ENCODE results near the gene TXK. TPM values are rescaled to one million over a fixed set of nuclear protein-coding genes. Genes with fewer than 3 reads are reported as not detected.

Gene TXK
- total RNA-seq, 3 donors from 2014 or later, result 1.8 to 3.1 (median 2.4) TPM

DNA sequence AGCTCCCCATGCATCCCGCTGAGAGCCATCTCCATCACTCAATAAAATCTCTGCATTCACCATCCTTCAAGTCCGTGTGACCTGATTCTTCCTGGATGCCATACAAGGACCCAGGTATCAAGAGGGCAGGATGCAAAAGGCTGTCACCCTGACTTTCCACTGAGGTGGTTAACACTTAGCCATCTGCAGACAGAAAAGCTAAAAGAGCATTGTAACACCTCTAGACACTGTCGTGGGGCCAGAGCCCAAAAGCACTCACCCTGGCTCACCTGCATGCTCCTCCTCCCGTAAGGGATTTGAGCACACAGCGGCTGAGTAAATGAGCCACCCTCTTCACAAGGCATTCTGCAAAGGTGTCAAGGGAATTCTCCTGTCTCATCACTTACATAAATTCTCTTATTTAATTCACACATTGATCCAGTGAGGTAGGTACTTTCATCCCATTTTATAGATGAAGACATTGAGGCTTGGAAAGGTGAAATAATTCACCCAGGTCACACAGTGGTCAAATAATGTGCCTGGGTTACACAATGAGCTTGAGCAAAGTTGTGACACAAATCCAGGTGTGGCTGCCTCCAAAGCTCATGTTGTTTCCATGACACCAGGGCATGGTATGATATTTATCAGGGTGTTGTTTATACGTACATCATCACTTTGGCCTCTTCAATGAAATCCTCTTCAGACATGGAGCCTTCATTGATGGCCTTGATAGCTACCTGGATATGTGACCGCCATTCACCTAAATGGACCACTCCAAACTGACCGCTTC is 48.0 kb downstream of the TXK start:
- no peak for DNase-seq
- no peak overlapping the region for H3K4me3 ChIP-seq
- TF ChIP-seq, protein P1, sequence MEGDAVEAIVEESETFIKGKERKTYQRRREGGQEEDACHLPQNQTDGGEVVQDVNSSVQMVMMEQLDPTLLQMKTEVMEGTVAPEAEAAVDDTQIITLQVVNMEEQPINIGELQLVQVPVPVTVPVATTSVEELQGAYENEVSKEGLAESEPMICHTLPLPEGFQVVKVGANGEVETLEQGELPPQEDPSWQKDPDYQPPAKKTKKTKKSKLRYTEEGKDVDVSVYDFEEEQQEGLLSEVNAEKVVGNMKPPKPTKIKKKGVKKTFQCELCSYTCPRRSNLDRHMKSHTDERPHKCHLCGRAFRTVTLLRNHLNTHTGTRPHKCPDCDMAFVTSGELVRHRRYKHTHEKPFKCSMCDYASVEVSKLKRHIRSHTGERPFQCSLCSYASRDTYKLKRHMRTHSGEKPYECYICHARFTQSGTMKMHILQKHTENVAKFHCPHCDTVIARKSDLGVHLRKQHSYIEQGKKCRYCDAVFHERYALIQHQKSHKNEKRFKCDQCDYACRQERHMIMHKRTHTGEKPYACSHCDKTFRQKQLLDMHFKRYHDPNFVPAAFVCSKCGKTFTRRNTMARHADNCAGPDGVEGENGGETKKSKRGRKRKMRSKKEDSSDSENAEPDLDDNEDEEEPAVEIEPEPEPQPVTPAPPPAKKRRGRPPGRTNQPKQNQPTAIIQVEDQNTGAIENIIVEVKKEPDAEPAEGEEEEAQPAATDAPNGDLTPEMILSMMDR (IDR thresholded peaks at IDR 0.05), result no peak
- peak; percentile 85 for ATAC-seq
- H3K4me1 ChIP-seq (ENCODE audit: low read depth), result no peaks in the 10 kb centered on the region
- H3K9me3 ChIP-seq, result no peaks in the 10 kb centered on the region
- intact Hi-C loops (cut with DNase I, micrococcal nuclease), result loop anchor here (5.0 to 10.0 kb wide), 2 partner anchors 81 to 159 kb away; no protein-coding TSS in a partner anchor
- H3K36me3 ChIP-seq (ENCODE audit: low read depth), result no peaks in the 10 kb centered on the region

DNA sequence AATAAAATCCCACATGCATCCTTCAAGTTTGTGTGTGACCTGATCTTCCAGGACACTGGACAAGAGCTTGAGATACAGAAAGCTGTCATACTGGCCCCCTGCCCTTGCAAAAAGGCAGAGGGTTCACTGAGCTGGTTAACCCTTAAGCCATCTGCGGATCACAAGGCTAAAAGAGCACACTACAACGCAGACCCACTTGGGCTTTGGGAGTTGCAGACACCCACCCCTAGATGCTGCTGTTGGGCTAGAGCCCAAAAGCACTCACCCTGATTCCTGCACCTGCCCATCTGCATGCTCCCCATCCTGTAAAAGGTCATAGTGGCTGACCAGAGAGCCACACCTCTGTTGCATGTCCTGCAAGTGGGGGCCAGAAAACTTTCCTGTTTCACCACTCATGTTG is 51.1 kb downstream of the TXK start:
- H3K4me3 ChIP-seq, result no peak overlapping the region
- no peak for DNase-seq
- intact Hi-C loops (cut with DNase I, micrococcal nuclease), result loop anchor here (10.0 kb wide), 1 partner anchor 78 kb away; no protein-coding TSS in a partner anchor
- TF ChIP-seq, protein P1 (IDR thresholded peaks at IDR 0.05), result no peak
- no peak for ATAC-seq
- no peaks in the 10 kb centered on the region for H3K36me3 ChIP-seq (ENCODE audit: low read depth)
- H3K9me3 ChIP-seq, result no peaks in the 10 kb centered on the region
- no peaks in the 10 kb centered on the region for H3K4me1 ChIP-seq (ENCODE audit: low read depth)

DNA sequence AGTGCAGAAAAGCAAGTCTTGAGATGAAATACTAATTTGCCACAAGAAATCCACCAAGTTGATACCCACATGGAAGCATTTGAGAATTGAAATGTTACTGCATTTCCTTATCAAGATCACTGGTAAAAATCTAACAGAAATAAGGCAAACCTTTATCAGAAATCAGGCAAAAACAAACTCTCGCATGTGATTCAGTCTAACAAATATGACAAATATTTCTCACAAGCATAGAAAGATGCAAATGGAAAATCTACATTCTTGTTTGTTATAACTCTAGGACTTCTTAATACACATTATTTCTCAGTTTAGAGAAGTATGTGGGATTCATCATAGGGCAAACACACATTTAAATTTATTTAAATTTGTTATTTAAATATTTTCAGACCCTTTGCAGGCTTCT is 52.9 kb downstream of the TXK start:
- Histone ChIP-seq H3K4me1 (ENCODE audit: low read depth) (no peaks in the 10 kb centered on the region), H3K4me3 (no peak overlapping the region), H3K36me3 (ENCODE audit: low read depth) (no peaks in the 10 kb centered on the region), H3K9me3 (no peaks in the 10 kb centered on the region)
- ATAC-seq (no peak), DNase-seq (no peak)
- TF ChIP-seq, protein P1 (IDR thresholded peaks at IDR 0.05), result no peak
- intact Hi-C loops (cut with DNase I, micrococcal nuclease), result loop anchor here (10.0 kb wide), 1 partner anchor 76 kb away; no protein-coding TSS in a partner anchor

DNA sequence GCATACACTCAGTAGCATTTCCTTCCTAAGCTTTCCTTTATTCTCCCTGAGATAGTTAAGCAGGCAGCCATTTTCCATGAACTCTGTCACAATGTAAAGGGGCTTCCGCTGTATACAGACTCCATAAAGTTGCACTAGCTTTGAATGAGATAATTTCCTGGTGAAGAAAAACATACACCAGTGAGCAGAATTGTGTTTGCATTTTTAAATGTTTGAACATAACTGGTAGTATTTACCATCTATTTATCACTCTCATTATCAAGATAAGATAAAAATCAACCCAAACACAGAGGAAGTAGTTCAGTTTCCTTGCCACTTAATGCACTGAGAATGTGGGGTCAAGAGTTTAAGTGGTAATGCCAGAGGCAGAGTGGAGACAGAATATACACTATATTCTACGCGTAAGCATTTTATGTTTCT is 54.1 kb downstream of the TXK start:
- ATAC-seq, result peak; percentile 45
- no peaks in the 10 kb centered on the region for H3K4me1 ChIP-seq (ENCODE audit: low read depth)
- TF ChIP-seq, protein P1 (IDR thresholded peaks at IDR 0.05), result no peak
- H3K36me3 ChIP-seq (ENCODE audit: low read depth), result no peaks in the 10 kb centered on the region
- intact Hi-C loops (cut with DNase I, micrococcal nuclease), result loop anchor here (10.0 kb wide), 1 partner anchor 75 kb away; no protein-coding TSS in a partner anchor
- H3K9me3 ChIP-seq, result no peaks in the 10 kb centered on the region
- no peak overlapping the region for H3K4me3 ChIP-seq
- DNase-seq, result no peak

DNA sequence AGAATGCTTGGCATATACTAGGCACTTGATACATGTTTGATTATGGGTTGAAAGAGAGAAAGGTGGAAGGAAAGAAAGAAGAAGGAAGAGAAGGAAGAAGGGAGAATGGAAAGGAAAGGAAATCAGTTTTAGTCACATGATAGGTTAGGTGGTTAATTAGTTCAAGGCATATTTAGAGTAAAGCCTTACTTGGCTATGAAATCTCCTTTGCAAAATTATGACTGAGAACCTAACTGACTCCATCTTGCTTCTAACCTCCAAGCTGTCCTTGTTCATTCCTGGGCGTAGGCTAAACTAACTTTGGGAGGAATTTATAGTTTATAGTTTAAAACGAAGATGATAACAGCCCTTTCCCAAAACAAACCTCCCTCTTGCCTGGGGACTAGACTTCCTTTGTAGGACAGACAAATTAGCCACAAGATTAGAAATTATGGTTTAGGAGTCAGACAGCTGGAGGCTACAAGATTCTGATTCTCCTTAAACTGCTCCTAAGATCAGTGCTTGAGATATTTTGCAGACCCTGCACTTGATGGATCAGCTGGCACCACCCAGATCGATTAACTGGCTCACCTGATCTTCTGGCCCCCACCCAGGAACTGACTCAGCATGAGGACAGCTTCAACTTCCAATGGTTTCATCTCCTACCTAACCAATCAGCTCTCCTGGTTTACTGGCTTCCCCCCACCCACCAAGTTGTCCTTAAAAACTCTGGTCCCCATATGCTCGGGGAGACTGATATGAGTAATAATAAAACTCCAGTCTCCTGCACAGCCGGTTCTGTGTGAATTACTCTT is 55.0 kb downstream of the TXK start:
- TF ChIP-seq, protein P1 (IDR thresholded peaks at IDR 0.05), result no peak
- no peak for ATAC-seq
- no peak for DNase-seq
- intact Hi-C loops (cut with DNase I, micrococcal nuclease), result no loop called here
- H3K9me3 ChIP-seq, result no peaks in the 10 kb centered on the region
- H3K4me1 ChIP-seq (ENCODE audit: low read depth), result no peaks in the 10 kb centered on the region
- no peak overlapping the region for H3K4me3 ChIP-seq
- H3K36me3 ChIP-seq (ENCODE audit: low read depth), result no peaks in the 10 kb centered on the region
